Activated T-cell treated with anti-CD3 and anti-CD28 coated beads, Interleukin-2, amount 50 U/mL, for 48 hours (primary cell): ENCODE data around the gene OPCML.
"Not testable (repeated sequence)": the region's sequence is repeated elsewhere in the genome, so short reads cannot be mapped to it uniquely, and the experiment has no call there.

ENCODE experiments used
- DNase-seq, 2 experiments: peaks; one replicate each; pipeline ENCODE4 v3.0.0-alpha.2; 2020

Gene OPCML

DNA sequence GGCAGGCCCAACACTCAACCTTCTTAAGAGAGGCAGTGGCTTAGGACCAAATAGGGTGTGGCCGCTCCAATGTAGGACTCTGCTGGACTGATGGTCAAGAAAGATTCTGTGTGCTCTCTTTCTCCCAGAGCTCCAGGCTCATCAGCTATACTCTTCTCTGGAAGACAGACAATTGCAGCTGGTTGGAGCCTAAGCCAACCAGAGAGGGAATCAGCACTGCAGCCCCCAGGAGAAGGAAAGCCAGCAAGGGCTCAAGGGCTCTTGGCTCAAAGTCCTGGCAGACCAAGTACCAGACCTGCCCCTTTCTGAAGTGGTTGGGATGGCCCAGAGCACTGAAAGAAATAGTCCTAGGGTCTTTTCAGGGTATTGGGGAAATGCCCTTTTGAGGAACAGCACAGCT, 1084.5 kb downstream of the OPCML start:
- DNase-seq, result no peak

DNA sequence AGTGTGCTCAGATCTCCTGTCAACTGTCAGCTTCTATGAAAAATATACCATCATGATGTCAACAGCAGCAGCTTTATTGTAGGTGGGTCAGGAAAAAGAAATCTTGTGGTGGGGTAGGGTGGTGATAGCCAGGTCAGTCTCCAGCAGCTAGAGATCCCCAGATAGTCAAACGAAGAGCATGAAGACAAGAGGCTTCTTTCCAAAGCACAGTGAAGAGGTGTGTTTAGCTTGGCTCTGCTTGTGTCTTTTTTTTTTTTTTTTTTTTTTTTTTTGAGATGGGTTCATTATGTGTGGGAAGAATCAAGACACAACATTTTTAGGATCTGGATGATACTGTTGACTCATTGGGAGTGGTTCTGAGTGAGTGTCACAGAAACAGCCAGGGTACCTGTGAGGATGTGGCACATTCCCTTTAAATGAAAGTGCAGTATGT, 1086.4 kb downstream of the OPCML start:
- DNase-seq, result no peak

DNA sequence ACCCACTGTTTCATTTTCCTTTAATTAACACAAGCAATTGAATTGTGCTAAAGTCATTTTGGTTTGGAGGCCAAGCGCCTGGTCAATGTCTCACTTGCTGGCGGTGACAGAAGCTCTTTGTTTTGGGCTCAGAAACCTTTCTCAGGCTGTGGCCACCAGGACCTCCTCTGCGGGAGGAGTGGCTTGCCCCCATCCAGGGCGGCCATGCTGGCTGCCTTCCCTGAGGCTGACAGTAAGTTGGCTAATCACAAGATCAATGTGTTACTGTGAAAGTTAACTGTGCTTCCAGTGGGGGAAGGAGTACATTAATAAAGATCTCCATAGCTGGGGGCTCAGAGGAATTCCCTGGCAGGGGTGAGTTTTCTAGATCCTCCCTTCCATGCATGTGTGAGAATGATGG, 1087.4 kb downstream of the OPCML start:
- DNase-seq, result no peak

DNA sequence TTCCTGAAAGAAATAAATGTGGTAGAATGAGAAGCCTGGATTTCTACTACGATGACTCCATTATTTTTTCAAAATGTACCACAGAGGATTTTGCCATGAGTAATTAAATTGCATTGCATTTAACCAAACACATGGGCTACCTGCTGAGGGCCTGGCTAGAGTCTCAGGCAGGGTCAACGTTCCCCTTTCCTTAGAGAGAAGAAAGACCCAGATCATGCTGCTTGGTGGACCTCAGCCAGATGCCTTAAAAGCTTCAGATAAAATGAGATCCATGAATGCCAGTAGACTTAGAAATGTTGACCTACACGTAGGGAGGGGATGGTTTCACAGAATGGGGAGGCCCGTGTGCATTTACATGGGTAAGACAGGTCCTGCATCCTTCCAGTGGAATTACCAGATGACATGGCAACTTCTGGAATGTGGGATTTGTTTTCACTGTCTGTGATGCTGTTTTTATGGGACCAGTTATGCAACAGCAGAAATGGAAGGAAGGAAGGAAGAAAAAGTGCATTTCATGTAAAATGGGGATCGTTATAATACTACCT, 1092.5 kb downstream of the OPCML start:
- no peak for DNase-seq

DNA sequence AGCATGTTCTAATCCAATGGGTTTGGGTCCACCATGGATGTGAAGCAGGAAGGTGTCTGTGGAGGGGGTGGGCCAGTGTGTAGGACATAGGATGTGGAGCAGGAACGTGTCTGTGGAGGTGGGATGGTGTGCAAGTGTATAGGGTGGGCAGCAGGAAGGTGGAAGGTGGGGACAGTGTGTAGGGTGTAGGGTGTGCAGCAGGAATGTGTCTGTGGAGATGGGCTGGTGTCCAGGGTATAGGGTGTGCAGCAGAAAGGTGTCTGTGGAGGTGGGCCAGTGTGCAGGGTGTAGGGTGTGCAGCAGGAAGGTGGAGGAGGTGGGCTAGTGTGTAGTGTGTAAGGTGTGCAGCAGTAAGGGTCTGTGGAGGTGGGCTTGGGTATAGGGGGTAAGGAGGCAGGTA, 1093.9 kb downstream of the OPCML start:
- DNase-seq, result no peak

DNA sequence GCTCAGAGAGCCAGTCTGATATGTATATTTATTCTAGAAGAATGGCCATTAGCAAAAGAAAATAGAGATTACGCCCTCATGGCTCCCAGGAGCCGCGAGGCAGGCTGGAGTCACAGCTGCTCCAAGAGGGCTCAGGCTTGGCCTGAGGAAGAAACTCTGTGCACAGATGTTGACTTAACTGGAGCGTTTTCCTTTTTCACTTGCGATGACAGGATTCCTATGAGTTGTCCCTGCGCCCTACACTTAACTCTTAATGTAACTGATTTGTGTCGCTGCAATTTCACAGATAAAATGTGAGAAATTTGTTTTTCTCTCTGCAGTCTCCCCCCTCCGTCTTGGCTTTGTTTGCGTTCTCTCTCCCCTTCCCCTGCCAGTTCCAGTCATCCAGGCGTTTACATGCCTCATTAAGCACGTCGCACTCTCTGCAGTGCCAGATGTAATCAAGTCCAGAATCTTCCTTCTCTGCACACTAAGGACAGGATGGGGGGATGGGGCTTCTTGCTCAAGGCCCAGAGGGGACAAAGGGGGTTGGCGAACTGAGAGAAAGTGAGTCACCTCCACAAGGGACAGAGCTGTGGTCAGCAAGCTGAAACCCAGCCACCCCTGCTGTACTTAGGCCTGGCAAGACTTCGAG, 1101.8 kb downstream of the OPCML start:
- DNase-seq, result no peak

DNA sequence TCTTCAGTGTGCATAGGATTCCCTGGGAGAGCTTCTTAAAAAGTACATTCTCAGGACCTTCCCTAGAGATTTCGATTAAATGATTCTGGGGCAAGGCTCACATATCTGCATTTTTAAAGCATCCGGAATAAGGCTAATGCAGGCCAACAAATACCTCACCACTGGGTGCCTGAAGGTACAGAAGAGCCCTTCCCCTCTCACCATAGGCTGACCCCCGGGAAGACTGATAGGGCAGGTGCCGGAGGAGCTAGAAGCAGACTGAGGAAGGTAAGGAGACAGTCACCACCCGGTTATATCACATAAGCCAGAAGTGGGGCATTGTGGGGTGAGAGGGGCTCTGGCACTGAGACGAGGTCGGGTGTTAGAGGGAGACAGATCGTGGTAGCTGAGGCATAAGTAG, 1102.6 kb downstream of the OPCML start:
- DNase-seq, result no peak

DNA sequence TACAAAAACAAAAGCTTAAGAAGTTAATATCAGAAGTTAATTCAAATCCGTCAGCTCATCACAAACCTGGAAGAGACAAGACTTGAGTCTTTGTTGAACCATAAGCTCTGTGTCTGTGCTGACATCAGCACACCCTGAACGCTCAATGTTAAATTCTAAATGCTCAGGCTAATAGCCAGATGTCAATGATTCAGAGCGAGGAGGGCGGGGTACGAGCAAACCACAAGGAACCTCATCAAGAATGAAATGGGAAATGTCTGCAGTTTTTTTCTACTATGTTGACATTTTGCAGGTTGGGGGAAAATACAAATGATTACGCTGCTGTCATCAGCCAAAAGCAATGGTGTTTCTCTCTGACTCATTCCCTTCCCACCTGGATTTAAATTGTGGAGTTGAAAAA, 1104.7 kb downstream of the OPCML start:
- no peak for DNase-seq

DNA sequence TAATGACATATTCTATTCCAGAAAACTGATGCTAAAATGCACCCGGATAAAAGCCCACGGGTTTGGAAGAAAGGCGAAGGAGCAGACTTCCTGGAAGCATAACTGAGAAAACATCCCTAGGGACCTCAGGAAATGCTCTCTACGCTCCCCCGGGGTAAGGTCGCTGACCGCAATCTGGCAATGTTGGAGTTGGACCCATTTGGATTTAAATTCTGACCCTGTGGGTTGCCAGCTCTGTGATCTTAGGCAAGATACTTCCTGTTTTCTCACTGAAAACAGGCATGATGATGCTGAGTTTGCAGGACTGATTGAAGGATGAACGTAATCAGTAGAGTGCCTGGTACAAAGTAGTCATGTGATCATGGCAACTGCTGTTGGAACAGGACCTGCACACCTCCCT, 1107.9 kb downstream of the OPCML start:
- no peak for DNase-seq

DNA sequence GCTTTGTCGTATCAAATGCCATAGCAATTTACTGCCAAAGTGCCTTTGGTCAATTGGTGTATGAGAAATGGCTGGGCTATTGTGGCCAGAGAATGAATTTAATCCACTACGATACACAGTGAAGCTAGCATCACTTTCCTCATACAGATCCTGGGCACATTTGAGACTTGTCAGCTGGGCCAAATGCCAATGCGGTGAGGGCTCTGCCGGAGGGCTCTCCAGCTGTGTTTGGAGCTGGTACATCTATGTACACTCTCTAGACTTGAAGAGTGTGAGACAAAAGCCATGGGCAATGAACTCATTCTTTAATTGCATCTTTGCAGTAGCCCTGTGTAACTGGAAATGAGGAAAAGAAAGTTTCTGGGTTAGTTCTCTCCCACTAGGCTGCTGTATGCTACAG, 1109.0 kb downstream of the OPCML start:
- DNase-seq, result no peak

DNA sequence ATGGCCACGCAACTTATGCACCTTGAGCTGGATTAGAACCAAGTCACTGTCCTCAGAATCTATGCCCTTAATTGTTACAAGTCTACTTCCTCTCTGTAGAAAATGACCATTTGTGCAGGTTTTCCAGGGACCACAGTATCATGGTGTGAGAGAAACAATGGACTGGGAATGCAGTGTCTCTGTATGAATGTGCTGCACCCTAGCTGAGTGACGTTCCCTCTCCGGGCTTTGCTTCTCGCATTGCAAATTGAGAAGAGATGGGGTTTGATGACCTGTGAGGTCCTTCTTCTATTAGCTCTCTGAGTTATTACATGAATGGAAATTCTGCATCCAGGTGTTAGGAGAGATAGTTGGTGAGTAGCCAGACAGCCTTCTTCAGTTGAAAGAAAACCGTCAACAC, 1109.6 kb downstream of the OPCML start:
- no peak for DNase-seq

DNA sequence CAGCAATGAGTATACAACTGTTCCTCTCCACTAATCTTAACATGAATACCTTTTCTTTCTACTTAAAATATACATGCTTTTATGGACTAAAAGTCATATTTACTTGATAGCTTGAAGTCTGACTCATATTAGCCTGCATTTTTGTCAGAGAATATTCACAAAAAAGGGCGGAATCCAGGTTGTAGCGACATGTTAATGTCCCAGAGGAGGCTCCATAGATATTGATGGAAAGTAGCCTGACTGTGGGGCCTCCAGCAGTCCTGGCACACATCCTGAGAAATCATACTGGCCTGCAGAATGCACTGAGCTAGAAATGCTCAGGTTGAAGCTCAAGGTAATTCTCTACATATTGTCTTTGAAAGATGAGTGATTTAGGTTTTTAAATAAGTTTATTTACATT, 1110.7 kb downstream of the OPCML start:
- DNase-seq, result no peak

DNA sequence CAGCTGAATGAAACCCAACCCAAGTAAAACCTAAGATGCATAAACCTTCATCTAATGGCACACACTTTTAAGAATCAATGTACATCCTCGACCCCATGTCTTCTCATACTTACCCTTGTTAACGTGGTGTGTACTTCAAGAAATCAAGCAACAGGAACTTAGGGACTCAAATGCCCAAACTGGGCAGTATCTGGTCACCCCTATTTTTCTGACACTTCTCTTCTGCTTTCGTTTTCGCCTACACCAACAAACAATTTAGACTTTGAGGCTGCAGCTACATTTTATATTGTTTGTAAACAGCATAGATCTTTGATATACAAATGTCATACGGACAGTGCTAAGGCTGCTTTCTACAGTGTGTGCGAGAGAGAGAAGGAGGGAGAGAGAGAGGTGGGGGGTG, 1117.8 kb downstream of the OPCML start:
- DNase-seq, result no peak

DNA sequence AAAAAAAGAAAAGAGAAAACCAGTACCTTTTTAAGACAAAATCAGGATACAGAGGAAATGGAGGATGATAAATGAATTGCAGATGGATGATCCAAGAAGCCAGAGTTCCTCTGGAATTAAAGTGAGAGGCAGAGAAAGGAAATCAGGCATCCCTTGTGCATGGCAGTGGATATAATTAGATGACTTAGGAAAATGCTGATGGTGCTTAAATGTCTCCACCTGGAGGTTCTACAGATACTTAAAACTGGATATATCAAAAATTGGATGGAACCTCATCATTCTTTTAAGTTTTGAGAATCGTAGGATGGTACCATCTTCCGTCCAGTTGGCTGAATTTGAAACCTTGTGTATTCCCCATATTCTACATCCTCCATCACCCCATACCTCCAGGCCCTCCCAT, 1121.9 kb downstream of the OPCML start:
- DNase-seq, result no peak

DNA sequence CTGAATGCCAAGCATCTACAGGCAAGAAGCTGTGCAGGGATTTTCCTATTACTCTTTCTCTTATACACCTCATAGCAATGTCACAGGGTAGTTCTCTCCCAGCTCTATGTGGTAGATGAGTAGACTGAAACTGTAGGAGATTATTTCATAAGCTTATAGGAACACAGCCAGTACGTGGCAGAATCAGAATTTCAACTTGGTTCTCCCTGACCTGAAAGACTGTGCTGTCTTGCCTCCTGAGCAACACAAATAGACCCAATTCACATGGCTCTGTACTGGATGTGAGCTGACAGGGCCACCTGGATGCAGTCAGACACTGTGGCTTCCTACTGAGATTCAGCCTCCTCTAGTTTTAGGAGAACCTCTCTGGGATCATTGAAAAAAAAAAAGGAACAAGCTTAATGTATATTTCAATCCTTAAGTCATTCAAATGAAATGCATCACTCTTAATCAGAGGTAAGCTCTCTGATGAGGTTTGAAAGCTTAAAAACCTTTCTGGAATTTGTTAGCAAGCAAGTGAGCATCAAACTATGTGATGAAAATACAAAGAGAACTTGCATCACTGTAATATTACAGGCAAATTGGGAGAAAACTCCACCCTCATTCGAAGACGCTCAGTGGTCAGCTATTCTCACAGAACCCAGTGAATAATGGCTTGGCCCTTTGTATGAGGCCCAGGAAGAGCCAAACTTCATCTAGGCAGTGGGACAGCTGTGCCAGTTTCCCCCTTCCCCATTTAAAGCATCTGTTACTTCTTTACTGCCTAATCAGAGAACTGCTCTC, 1122.5 kb downstream of the OPCML start:
- DNase-seq, result no peak

DNA sequence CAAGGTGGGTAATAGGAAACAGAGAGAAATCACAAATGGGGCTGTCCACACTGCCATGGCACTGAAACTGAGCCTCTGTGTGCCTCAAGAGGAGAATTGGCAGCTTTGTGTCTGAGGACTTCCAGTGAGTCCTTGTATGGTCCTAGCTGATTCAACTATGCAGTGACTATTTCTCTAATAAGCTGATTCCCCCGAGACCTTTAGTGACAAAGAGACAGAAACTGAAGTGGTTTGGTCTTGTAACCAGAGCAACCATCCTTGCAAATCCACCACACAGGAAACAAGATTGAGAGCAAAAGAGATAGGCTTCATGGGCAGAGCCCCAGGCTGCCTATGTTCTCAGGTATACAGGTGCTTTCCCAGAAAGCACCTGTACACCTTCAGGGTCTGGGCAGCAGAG, 1123.4 kb downstream of the OPCML start:
- DNase-seq, result no peak

DNA sequence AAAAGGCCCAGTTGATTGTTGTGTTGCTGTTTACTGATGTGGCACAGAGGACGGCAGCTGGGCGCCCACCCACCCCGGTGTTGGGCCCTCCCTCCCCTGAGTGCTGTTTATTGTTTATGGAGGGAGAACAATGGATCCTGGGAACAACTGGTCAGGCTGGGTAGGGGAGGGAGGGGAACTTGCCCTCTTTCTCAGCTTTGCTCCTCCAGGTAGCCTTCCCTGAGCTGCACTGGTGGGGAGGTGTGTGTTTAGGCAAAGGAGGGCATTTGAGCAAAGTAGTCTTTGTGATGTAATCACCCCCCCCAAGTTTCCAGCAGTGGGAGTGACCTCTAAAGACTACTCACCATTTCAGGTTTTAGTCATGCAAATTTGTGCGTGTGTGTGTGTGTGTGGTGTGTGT, 1126.6 kb downstream of the OPCML start:
- DNase-seq, result no peak

DNA sequence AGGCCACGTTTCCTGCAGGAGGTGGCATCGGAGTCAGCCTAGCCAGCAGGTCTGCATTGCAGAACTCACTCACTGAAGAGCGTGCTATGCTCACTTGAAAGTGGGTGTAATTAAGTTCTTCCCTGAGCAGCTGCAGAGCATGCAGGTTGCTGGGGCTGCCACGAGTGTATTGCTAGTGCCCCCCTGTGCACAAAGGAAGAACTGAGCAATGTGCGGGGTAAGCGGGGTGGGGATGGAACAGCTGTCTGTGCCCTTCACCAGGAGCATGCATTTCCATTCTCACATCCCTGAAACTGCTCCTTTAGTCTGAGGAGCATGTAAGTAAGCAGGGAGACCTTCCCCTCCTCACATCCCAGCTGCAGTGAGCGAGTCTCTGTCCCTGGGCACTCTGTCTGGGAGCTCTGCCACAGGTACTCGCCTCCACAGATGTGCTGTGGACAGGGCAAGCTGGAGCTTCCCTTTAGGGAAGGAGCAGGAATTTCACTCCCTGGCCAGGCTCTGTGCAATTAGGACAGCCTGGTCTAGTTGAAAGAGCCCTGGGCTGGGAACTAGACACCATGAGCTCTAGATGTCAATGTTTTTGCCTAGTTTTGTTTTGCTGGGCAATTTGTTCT, 1130.1 kb downstream of the OPCML start:
- no peak for DNase-seq

DNA sequence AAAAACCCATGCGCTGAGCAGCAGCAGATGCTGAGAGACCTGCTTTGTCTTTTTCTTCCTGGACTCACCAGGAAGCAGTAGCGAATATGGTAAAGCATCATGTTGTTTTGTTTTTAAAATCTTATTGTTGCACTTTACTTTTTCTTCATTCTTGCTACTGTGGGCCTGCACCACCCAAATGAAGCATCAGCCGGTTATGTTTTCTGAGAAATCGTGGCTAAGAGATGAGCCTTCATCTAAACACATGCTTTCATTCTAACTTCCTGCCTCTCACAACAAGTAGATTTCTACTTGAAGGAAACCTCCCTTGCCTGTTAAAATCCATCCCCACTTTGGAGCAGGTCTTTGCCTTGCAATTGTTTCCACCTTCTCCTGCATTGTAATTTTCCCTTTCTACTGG, 1136.0 kb downstream of the OPCML start:
- DNase-seq, result no peak

DNA sequence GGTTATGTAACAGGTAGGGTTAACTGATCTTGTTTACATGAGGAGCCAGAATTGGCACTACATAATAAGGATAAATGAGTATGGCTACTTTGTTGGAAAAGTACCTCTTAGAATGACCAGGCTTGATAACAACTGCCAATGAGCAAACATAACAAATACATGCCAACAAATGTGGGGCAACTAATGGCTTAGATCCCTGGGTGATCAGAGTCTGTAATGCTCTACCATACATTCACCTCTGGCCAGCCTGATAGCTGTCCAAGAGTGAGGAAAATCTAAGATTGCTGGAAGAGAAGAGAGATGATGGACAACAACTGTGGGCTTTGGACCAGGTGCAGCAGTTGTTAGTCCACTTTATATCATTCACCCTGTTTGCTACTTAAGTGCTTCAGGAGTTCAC, 1136.9 kb downstream of the OPCML start:
- no peak for DNase-seq

DNA sequence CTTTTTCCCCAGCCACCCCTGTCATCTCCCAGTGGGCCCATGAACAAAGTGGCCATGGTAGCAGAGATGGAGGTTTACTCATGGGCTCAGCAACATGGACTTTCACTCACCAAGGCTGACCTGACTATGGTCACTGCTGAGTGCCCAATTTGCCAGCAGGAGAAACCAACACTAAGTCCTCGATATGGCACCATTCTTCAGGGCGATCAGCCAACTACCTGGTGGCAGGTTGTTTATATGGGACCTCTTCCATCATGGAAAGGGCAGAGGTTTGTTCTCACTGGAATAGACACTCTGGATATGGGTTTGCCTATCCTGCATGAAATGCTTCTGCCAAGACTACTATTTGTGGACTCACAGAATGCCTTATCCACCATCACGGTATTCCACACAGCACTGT, 1152.8 kb downstream of the OPCML start:
- no peak for DNase-seq

DNA sequence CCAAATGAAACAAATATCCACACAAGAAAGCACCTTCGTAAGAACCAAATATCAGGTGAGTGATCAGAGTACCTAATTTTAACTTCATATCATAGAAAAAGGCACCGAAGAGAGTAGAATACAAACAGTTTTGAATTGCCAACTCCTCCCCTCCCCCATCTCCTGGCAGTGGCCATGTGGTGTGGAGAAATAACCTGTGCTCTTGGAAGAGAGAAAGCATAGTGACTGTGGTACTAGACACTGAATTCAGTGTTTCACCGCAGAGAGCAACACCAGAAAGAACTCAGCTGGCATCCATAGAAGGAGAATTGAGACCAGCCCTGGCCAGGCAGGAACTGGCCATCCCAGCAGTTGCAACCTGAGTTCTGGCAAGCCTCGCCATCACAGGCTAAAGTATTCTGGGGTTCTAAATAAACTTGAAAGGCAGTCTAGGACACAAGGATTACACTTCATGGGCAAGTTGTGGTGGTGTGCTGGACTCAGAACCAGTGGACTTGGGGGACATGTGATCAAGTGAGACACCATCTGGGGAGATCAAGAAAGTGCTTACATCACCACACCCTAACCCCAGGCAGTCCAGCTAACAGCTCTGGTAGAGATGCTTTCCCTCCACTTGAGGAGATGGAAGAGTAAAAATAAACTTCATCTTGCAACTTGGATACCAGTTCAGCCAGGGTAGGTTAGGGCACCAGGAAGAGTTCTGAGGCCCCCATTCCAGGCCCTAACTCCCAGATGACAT, 1158.7 kb downstream of the OPCML start:
- DNase-seq, result no peak

DNA sequence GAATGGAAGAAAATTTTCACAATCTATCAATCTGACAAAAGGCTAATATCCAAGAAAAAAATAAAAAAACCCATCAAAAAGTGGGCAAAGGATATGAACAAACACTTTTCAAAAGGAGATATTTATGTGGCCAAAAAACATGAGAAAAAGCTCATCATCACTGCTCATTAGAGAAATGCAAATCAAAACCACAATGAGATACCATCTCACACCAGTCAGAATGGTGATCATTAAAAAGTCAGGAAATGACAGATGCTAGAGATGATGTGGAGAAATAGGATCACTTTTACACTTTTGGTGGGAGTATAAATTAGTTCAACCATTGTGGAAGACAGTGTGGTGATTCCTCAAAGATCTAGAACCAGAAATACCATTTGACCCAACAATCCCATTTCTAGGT, 1162.2 kb downstream of the OPCML start:
- DNase-seq, result not testable (repeated sequence)
